Breast epithelium (tissue), 3 donors: ENCODE data around the gene SCOC.

Experiments used
- CTCF ChIP-seq, 3 donors: fragments of 450-650 bp; IDR thresholded peaks; one replicate each; pipeline ENCODE4 v1.5.1; 2016 to 2017; ENCODE audit warnings: antibody characterized with exemption in 3 of 3, mild to moderate bottlenecking in 3 of 3, moderate library complexity in 3 of 3
- POLR2A ChIP-seq: fragments of 450-650 bp; IDR thresholded peaks from one replicate; pipeline ENCODE4 v1.6.1; 2016; ENCODE audit warnings: antibody characterized with exemption, mild to moderate bottlenecking, moderate library complexity
- POLR2AphosphoS5 ChIP-seq, 3 donors: sonication (generic); formaldehyde crosslinking; IDR thresholded peaks; one replicate each; pipeline ENCODE4 v1.6.1; 2017; ENCODE audit warnings: antibody characterized with exemption in 3 of 3

GRCh38 chr4:140408974-140409373, 35.5 kb downstream of the SCOC start:
- no peak for TF ChIP-seq CTCF (IDR thresholded peaks at IDR 0.05)
- TF ChIP-seq POLR2AphosphoS5 (IDR thresholded peaks at IDR 0.05), result no peak
- no peak for TF ChIP-seq POLR2A
